ENCODE measurements around the gene HS6ST2. TPM values are rescaled to one million over a fixed set of nuclear protein-coding genes. Genes with fewer than 3 reads are reported as not detected.
A peak's percentile ranks its signal among the peaks of the same experiment; 100 is the strongest.
"Not testable (repeated sequence)": the region's sequence is repeated elsewhere in the genome, so short reads cannot be mapped to it uniquely, and the experiment has no call there.

The HS6ST2 gene
- total RNA-seq, 1 experiment from 2014 or later = 1.3 TPM

GRCh38 chrX:132954323-132954722 lies 4.1 kb downstream of the HS6ST2 start:
- Histone ChIP-seq H3K27me3 (no peaks in the 10 kb centered on the region), H3K9me3 (no peaks in the 10 kb centered on the region)
- DNase-seq = no peak

GRCh38 chrX:132953354-132953753 lies 5.1 kb downstream of the HS6ST2 start:
- H3K36me3 ChIP-seq = no peaks in the 10 kb centered on the region
- no peak for DNase-seq
- no peaks in the 10 kb centered on the region for H3K9me3 ChIP-seq
- no peaks in the 10 kb centered on the region for H3K27me3 ChIP-seq
- no peak overlapping the region for H3K4me3 ChIP-seq

More at GRCh38 chrX:132954323-132954722, 4.1 kb downstream of the HS6ST2 start:
- H3K4me3 ChIP-seq = no peak overlapping the region
- no peaks in the 10 kb centered on the region for H3K36me3 ChIP-seq

GRCh38 chrX:132948648-132949260 lies 9.7 kb downstream of the HS6ST2 start:
- DNase-seq = no peak
- no peak overlapping the region for H3K4me3 ChIP-seq
- H3K9me3 ChIP-seq = no peaks in the 10 kb centered on the region
- H3K27me3 ChIP-seq = no peaks in the 10 kb centered on the region
- H3K36me3 ChIP-seq = no peaks in the 10 kb centered on the region

- H3K36me3 ChIP-seq, H3K4me3 ChIP-seq, DNase-seq, H3K27me3 ChIP-seq, H3K9me3 ChIP-seq: not testable (repeated sequence)
Observed at GRCh38 chrX:132945055-132945599, 13.3 kb downstream of the HS6ST2 start.

- Histone ChIP-seq H3K4me3 (no peak overlapping the region), H3K9me3 (no peaks in the 10 kb centered on the region), H3K36me3 (no peaks in the 10 kb centered on the region), H3K27me3 (no peaks in the 10 kb centered on the region)
- no peak for DNase-seq
Observed at GRCh38 chrX:132940727-132941327, 17.6 kb downstream of the HS6ST2 start.

- Histone ChIP-seq H3K9me3 (no peaks in the 10 kb centered on the region; the same call in 1 of the 2 replicates), H3K4me3 (no peak overlapping the region)
Observed at GRCh38 chrX:132933170-132933569, 25.3 kb downstream of the HS6ST2 start.

GRCh38 chrX:132924426-132924825 lies 34.0 kb downstream of the HS6ST2 start:
- H3K36me3 ChIP-seq = no peaks in the 10 kb centered on the region
- no peak overlapping the region for H3K4me3 ChIP-seq
- no peaks in the 10 kb centered on the region for H3K27me3 ChIP-seq
- H3K9me3 ChIP-seq = no peaks in the 10 kb centered on the region
- no peak for DNase-seq

More at GRCh38 chrX:132933170-132933569, 25.3 kb downstream of the HS6ST2 start:
- no peaks in the 10 kb centered on the region for H3K27me3 ChIP-seq
- no peak for DNase-seq
- no peaks in the 10 kb centered on the region for H3K36me3 ChIP-seq

GRCh38 chrX:132918523-132918922 lies 39.9 kb downstream of the HS6ST2 start:
- no peak for DNase-seq
- no peaks in the 10 kb centered on the region for H3K36me3 ChIP-seq

GRCh38 chrX:132916349-132916748 lies 42.1 kb downstream of the HS6ST2 start:
- no peaks in the 10 kb centered on the region for H3K9me3 ChIP-seq
- no peak overlapping the region for H3K4me3 ChIP-seq
- no peaks in the 10 kb centered on the region for H3K27me3 ChIP-seq
- DNase-seq = no peak
- no peaks in the 10 kb centered on the region for H3K36me3 ChIP-seq

More at GRCh38 chrX:132918523-132918922, 39.9 kb downstream of the HS6ST2 start:
- Histone ChIP-seq H3K4me3 (no peak overlapping the region), H3K27me3 (no peaks in the 10 kb centered on the region), H3K9me3 (no peaks in the 10 kb centered on the region)

- no peaks in the 10 kb centered on the region for H3K9me3 ChIP-seq
- no peaks in the 10 kb centered on the region for H3K36me3 ChIP-seq
- peak; percentile 0 for DNase-seq
- H3K27me3 ChIP-seq = no peaks in the 10 kb centered on the region
- H3K4me3 ChIP-seq = no peak overlapping the region
Observed at GRCh38 chrX:132909643-132910042, 48.8 kb downstream of the HS6ST2 start.

- Histone ChIP-seq H3K36me3 (no peaks in the 10 kb centered on the region), H3K27me3 (no peaks in the 10 kb centered on the region), H3K9me3 (no peaks in the 10 kb centered on the region), H3K4me3 (no peak overlapping the region)
- DNase-seq = peak; percentile 54
Observed at GRCh38 chrX:132908891-132909290, 49.5 kb downstream of the HS6ST2 start.

- no peak for DNase-seq
- no peaks in the 10 kb centered on the region for H3K27me3 ChIP-seq
Observed at GRCh38 chrX:132900633-132901293, 57.7 kb downstream of the HS6ST2 start.

GRCh38 chrX:132887569-132887968 lies 70.9 kb downstream of the HS6ST2 start:
- H3K4me3 ChIP-seq = no peak overlapping the region
- no peaks in the 10 kb centered on the region for H3K36me3 ChIP-seq
- H3K9me3 ChIP-seq = no peaks in the 10 kb centered on the region
- DNase-seq = no peak
- H3K27me3 ChIP-seq = no peaks in the 10 kb centered on the region

More at GRCh38 chrX:132900633-132901293, 57.7 kb downstream of the HS6ST2 start:
- Histone ChIP-seq H3K4me3 (no peak overlapping the region), H3K36me3 (no peaks in the 10 kb centered on the region), H3K9me3 (no peaks in the 10 kb centered on the region)

- no peak for DNase-seq
- no peaks in the 10 kb centered on the region for H3K9me3 ChIP-seq
- H3K27me3 ChIP-seq = no peaks in the 10 kb centered on the region
Observed at GRCh38 chrX:132883358-132883915, 75.0 kb downstream of the HS6ST2 start.

GRCh38 chrX:132880753-132881152 lies 77.7 kb downstream of the HS6ST2 start:
- not testable (repeated sequence) for H3K4me3 ChIP-seq, DNase-seq

More at GRCh38 chrX:132883358-132883915, 75.0 kb downstream of the HS6ST2 start:
- Histone ChIP-seq H3K4me3 (no peak overlapping the region), H3K36me3 (no peaks in the 10 kb centered on the region)

GRCh38 chrX:132877954-132878536 lies 80.4 kb downstream of the HS6ST2 start:
- H3K4me3 ChIP-seq = no peak overlapping the region
- no peaks in the 10 kb centered on the region for H3K27me3 ChIP-seq
- no peak for DNase-seq
- H3K9me3 ChIP-seq = no peaks in the 10 kb centered on the region
- H3K36me3 ChIP-seq = no peaks in the 10 kb centered on the region

More at GRCh38 chrX:132880753-132881152, 77.7 kb downstream of the HS6ST2 start:
- not testable (repeated sequence) for H3K27me3 ChIP-seq, H3K9me3 ChIP-seq, H3K36me3 ChIP-seq

Measured in MG63 (cell line).